GM21786 (cell line): ENCODE measurements around the gene RACK1.

Experiments
- ATAC-seq: cut with Tn5 transposase; IDR thresholded peaks from one replicate; pipeline ENCODE4 v1.9.1; 2021; ENCODE audit not compliant: unreplicated experiment

RACK1 gene

DNA sequence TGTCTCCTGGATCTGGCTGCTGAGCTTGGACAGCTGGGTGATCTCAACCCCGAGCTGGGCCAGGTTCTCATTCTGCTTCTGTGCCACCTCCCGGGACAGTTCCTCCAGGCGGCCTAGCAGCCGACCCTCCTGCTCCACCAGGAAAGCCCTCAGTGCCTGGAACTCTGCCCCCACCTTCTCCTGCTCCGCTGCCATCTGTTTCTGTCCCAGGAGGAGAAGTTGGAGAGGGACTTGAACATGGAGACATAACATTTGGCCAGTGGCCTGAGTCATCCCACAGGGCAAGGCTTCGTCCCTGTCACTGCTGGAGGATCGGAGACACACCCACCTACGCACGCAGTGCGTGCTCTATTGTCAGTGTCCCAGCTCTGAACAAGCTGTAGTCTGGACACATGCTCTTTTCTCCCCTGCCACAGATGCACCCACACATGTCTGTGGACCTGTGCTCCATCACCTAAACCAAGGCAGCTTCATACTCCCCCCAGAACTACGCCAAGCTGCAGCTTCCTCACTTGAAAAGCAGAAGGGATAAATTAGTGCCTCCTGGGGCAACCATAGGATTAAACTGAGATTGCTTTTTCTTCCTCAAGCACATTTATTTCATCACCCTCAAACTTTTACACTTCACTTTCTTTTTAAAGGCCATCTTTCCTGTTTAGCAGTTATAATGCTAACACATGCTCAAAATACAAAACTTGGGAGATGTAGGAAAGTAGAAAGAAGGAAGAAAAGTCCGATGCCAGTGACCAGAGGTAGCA lies 43.6 kb downstream of the RACK1 start:
- no peak for ATAC-seq

DNA sequence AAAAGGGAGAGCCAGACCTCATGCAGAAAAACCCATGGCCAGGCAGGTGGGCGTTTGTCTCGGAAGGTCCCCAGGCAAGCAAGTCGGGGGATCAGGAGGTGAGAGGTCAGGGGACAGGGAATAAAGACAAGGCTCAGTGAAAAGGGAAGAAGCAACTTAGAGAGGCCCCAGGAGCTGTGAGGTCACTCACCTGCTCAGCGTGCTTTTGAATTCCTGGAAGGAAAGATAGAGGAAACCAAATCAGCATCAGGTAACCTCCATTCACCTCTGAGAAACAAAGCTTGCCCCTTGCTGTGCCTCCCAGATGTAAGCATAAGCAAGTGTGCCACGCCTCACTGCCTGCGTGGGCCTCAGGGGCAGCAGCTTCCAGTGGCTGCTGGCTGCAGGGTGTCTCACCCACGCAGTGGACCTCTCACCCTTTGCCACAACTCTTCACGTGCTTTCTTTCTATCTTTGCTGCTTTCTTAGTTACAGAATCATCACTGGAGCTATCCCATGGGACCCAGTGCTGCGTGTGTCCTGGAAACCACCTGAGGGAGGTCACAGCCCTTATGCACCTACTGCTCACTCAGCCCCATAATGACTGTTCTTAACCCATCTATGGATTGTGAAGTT lies 44.7 kb downstream of the RACK1 start:
- ATAC-seq = peak; percentile 76

DNA sequence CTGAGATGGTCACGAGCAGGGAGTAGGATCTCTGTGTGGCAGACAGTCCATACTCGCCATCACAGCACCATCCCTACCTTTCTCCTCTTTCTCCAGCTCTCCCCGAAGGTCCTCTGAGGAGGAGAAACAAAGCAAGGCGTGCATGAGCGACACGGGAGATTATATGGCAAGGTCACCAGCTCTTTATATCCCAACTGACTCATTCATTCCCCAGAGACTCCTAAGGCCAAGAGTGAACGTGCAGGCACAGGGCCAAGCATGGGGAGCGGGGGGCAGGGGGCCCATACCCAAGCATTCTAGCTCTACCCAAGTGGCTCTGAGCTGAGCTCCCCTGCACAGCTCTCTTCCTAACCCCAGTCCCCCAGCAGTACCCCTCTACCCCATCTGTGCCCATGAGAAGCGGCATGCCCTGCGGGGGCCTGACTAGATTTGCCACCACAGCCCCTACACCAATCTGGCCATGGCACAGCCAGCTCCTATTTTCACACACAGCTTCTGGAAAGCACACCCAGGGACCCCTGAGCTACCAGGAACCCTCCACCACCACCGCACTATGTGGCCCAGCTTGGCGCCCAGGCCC lies 45.5 kb downstream of the RACK1 start:
- no peak for ATAC-seq

- ATAC-seq = no peak
Observed at GRCh38 chr5:181197326-181197951, 46.3 kb downstream of the RACK1 start.

- no peak for ATAC-seq
Observed at GRCh38 chr5:181195249-181195761, 48.4 kb downstream of the RACK1 start.

GRCh38 chr5:181194489-181195248 lies 49.0 kb downstream of the RACK1 start:
- no peak for ATAC-seq

- ATAC-seq = no peak
Observed at GRCh38 chr5:181193656-181194055, 50.0 kb downstream of the RACK1 start.

GRCh38 chr5:181192337-181193046 lies 51.2 kb downstream of the RACK1 start:
- no peak for ATAC-seq

DNA sequence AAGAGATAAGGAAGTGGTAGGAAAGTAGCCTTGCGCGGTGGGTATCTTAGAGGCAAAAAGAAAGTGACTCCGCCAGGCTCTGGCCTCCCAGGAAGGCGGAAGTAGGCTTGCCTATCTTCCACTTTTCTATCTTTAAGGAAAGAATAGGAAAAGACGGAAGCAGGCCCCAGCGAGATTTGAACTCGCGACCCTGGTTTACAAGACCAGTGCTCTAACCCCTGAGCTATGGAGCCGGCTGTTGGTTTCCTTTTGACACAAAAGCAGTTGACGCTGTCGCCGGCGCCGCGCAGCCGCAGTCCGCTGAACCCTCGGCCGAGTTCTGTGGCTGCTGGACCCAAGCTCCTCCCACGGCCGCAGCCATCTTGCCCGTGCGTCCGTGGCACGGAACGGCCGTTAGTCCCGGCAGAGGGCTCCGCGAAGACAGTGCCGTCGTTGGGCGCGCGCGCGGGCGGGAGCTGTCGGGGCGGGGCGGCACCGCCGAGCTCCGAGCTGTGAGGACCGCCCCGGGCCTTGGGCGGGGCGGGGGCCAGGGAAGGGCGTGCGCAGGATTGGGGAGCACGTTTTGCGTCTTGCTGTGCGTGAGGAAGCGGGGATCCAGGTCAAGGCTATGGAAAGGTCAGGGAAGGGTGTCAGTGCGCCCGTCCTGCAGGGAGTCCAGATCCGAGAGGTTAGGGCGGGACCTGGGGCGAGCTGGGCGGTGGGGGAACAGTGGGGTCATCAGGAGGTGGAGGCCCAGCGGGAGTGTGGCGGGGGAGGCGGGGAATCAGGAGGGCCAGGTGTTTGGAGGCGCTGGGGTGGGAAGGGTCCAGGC lies 52.0 kb downstream of the RACK1 start:
- peak; percentile 56 for ATAC-seq

- ATAC-seq = no peak
Observed at GRCh38 chr5:181190711-181191525, 52.8 kb downstream of the RACK1 start.

DNA sequence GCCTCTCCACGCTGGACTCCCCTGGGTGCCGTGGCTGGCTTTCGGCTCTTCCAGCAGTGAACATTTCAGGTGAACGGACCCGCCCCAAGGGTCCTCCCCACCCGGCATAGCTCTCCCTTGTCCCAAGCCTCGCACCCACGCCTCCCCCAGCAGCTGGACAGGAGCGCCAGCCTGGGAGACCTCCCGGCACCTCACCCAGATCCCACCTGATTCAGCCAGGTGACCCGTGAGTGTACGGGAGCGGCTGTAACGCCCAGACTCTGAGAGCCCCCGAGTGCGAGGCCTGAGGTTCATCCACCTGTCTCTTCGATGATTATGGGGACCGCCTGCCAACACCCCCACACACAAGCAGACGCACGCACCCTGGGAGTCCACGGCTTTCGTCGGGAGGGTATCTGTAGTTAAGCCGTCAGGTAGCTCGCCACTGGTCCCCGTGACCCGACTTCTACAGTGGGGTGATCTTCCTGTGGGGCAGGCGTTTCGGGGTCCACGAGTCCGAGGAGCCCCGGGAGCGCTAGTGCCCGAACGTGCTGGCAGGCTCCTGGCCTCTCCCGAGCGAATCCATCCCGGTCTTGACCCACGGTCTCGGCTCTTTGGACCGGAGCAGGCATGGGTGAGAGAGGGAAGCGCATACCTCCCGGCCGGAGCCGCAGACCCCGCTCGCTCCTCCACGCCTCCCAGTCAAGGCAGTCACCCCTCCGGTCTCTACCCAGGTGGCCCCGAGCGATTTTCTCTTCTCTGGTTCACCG lies 53.6 kb downstream of the RACK1 start:
- no peak for ATAC-seq

DNA sequence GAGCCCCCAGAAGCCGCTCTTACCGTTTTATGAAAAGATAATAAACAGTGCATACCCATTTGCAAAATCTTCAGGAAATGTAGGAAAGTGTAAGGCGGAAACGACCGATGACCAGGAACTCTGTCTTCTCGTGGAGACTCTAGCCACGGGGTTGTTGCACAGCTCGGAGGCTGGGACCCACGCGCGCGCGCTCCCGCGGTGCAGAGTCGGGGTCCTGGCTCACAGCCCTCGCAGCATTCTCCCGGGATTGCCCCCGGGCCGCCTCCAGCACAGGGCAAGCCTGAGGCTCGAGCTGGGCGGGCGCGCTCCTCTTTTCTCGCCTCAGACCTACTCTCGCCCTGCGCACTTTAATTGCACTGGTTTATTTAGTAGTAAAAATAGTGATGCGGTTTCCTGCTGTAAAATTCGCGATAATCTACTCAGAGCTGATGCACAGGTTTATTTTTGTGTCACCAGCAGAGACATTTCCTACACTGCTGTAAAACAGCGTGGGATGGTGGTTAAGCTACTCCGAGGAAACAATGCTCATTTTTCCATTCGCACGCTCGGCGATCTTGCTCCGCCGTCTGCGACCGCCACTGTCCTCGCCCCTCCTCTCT lies 54.2 kb downstream of the RACK1 start:
- ATAC-seq = no peak

GRCh38 chr5:181188700-181189362 lies 54.9 kb downstream of the RACK1 start:
- ATAC-seq = no peak

DNA sequence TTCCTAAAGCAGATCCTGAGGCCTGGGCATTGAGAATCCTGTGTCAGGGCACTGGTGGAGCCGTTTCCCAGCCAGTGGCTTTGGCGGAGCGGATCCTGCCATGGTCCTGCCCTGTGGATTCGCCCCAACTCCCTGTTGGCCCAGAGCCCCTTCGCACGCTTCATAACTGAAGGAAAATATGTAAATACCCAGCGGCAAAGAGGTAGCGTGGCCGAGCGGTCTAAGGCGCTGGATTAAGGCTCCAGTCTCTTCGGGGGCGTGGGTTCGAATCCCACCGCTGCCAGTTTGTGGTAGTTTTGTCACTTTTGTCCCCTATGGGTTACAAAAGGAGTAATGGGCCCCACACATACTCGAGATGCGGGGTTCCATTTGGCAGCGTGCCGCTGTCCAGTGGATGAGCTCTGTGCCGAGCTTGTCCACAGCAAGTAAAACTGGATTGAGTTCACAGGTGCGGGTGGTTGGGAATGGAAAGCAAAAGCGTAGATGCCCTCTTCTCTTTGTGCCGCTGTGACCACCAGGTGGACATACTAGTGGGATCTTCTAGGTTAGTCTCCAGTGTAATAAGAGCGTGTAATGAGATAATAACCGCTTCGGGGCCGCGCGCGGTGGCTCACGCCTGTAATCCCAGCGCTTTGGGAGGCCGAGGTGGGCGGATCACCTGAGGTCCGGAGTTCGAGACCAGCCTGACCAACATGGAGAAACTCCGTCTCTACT lies 56.0 kb downstream of the RACK1 start:
- no peak for ATAC-seq

- no peak for ATAC-seq
Observed at GRCh38 chr5:181186986-181187499, 56.7 kb downstream of the RACK1 start.
